T-helper 22 cell (primary cell): ENCODE data around the gene FERD3L.

ENCODE experiments used
- DNase-seq: peaks from one replicate; pipeline ENCODE4 v3.0.0-alpha.2; 2020; ENCODE audit warnings: low read depth

The FERD3L gene

DNA sequence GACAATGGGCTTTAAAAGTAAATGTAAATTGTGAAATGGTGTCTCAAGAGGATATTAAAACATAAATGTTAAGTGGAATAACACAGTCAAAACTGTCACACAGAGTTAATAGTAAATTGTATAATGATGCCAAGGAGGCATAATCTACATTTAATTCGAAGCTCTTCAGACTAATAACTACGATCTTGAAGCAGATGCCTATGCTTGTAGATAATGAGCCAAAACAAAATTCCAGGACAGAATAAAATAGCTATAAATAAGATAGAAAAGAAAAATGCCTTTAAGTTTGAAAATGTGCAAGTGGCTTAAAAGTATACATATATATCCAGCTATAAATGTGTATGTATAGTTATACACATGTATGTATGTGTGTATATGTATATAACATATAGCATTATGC is 45.3 kb downstream of the FERD3L start:
- DNase-seq, result no peak

- no peak for DNase-seq
Measured at GRCh38 chr7:19099194-19099593, 46.0 kb downstream of the FERD3L start.

GRCh38 chr7:19098510-19098909 is 46.7 kb downstream of the FERD3L start:
- DNase-seq, result no peak

DNA sequence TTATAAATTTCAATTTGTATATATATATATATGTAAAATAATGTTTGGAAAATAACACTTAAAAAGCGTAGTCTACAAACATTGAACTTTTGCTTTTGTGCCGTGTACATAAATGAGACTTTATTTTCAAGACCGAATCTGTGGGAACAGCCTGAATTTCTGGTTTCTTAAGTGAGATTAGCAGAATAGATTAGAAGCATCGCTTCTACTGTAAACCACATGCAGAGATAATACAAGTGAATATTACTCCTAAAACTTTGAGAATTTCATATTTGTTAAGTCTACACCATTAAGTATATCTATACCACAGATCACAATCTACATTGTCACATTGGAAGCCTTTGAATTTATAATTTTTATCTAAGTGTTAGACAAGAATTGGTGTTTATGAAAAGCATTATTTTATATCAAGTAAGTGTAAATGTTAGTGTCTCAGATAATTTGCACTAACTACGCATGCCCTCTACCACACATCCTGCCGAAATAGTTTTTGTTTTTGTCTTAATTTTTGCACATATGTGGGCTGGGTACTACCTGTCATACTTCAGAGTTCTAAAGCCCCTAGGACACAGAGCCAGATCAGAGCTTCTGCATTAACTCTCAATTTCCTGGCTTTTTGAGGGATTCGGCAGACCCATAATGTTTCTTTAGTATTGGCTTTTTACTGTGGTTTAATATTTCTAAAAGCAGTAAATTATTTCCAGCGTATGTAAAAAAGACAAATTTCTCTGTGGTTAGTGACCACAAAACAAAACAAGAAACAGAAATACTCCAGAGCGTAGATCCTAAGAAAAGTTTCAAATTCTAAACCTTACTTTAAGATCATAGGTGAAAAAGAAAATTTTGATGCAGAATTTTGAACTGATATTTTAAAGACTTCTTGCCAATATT is 47.8 kb downstream of the FERD3L start:
- DNase-seq, result no peak

DNA sequence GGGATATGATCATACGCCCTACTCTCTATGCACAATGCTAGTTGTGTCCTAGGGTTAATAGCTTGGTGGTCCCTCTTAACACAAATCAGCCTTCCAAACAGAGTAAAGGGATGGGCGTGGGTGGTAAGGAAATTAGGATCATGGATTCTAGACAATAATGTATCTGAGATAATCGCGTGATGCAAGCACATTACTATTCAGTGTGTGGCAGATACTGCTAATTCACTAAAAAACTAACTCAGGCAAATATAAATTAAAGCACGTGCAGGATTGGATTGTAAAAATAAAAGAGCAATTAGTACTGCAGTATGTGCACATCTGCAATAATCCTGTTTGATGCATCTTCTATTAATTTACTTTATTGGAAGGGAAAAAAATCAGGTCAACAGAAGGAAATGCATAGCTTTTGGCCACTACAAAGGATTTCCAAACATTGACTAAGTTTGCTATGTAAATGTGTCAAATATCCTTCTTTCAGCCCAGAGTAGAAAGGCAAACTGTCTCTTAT is 49.8 kb downstream of the FERD3L start:
- no peak for DNase-seq
